ENCODE data around the gene GRN.

The GRN gene

DNA sequence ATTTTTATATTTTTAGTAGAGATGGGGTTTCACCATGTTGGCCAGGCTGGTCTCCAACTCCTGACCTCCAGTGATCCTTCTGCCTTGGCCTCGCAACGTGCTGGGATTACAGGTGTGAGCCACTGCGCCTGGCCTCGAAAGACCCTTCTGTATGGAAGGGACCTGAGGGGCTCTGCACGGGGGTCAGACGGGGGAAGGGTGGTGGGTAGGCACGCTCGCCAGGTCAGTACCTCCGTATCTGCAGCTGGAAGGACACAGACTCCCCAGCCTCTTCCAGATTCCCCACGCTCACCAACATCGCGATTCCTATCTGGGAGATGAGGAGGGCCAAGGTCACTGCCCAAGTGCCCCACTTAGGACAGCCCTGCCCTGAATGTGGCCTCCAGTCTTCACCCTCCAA is 31.7 kb downstream of the GRN start:
- Histone ChIP-seq H4K8ac (ENCODE audit: low read depth, low read length) (no peak overlapping the region), H3K9me3 (ENCODE audit: insufficient read depth, low read depth, low read length) (peaks cover 3% of the 10 kb centered on the region), H3K23ac (ENCODE audit: low read length) (no peak overlapping the region), H3K79me2 (ENCODE audit: control insufficient read depth, insufficient read depth, low read length, poor library complexity) (peaks cover 2% of the 10 kb centered on the region), H3K36me3 (ENCODE audit: control insufficient read depth in 1 of 2, insufficient read depth in 2 of 2, low read length in 2 of 2) (no peaks in the 10 kb centered on the region), H3K18ac (ENCODE audit: low read length) (no peak overlapping the region), H4K12ac (ENCODE audit: low read depth, low read length) (no peak overlapping the region), H2BK120ac (ENCODE audit: insufficient read depth, low read length, poor library complexity) (no peak overlapping the region), H3K9ac (ENCODE audit: low read length) (no peak overlapping the region), H2AK5ac (ENCODE audit: low read length) (no peak overlapping the region), H3K4ac (ENCODE audit: low read depth, low read length) (no peak overlapping the region), H3K4me1 (ENCODE audit: control insufficient read depth in 1 of 2, insufficient read depth in 2 of 2, low read length in 2 of 2) (peaks cover 10 to 12% of the 10 kb centered on the region in 2 experiments), H2BK12ac (ENCODE audit: low read length) (no peak overlapping the region), H3K27ac (ENCODE audit: low read depth, low read length) (no peak overlapping the region), H3K4me2 (ENCODE audit: low read length) (no peak overlapping the region), H3K79me1 (ENCODE audit: low read length) (no peaks in the 10 kb centered on the region), H2BK5ac (ENCODE audit: low read depth, low read length, poor library complexity) (no peak overlapping the region), H3K27me3 (ENCODE audit: insufficient read depth, low read length) (no peaks in the 10 kb centered on the region), H3K14ac (ENCODE audit: low read length) (no peak overlapping the region), H3K4me3 (ENCODE audit: low read depth, low read length) (no peak overlapping the region), H2AFZ (ENCODE audit: insufficient read depth, low read length, poor library complexity) (no peak overlapping the region), H4K91ac (ENCODE audit: low read depth, low read length) (no peak overlapping the region)
- WGBS (ENCODE audit: extremely low coverage, insufficient coverage, insufficient read length), result no CpG with 5 or more reads among the region's 12 CpGs
- no peak for DNase-seq

- Histone ChIP-seq H3K36me3 (ENCODE audit: control insufficient read depth in 1 of 2, insufficient read depth in 2 of 2, low read length in 2 of 2) (no peaks in the 10 kb centered on the region), H4K8ac (ENCODE audit: low read depth, low read length) (no peak overlapping the region), H3K9me3 (ENCODE audit: insufficient read depth, low read depth, low read length) (peaks cover 3% of the 10 kb centered on the region), H3K14ac (ENCODE audit: low read length) (no peak overlapping the region), H3K27me3 (ENCODE audit: insufficient read depth, low read length) (no peaks in the 10 kb centered on the region), H3K4me2 (ENCODE audit: low read length) (no peak overlapping the region), H2AFZ (ENCODE audit: insufficient read depth, low read length, poor library complexity) (no peak overlapping the region), H3K18ac (ENCODE audit: low read length) (no peak overlapping the region), H2BK5ac (ENCODE audit: low read depth, low read length, poor library complexity) (no peak overlapping the region), H3K79me1 (ENCODE audit: low read length) (no peaks in the 10 kb centered on the region), H3K9ac (ENCODE audit: low read length) (no peak overlapping the region), H3K27ac (ENCODE audit: low read depth, low read length) (no peak overlapping the region), H2AK5ac (ENCODE audit: low read length) (no peak overlapping the region), H3K4me1 (ENCODE audit: control insufficient read depth in 1 of 2, insufficient read depth in 2 of 2, low read length in 2 of 2) (peaks cover 10 to 12% of the 10 kb centered on the region in 2 experiments), H4K91ac (ENCODE audit: low read depth, low read length) (no peak overlapping the region), H3K79me2 (ENCODE audit: control insufficient read depth, insufficient read depth, low read length, poor library complexity) (peaks cover 2% of the 10 kb centered on the region), H2BK120ac (ENCODE audit: insufficient read depth, low read length, poor library complexity) (no peak overlapping the region), H3K4me3 (ENCODE audit: low read depth, low read length) (no peak overlapping the region), H2BK12ac (ENCODE audit: low read length) (no peak overlapping the region), H4K12ac (ENCODE audit: low read depth, low read length) (no peak overlapping the region), H3K23ac (ENCODE audit: low read length) (no peak overlapping the region), H3K4ac (ENCODE audit: low read depth, low read length) (no peak overlapping the region)
- DNase-seq, result no peak
- WGBS (ENCODE audit: extremely low coverage, insufficient coverage, insufficient read length), result no CpG with 5 or more reads among the region's 14 CpGs
Observed at GRCh38 chr17:44378171-44378705, 33.1 kb downstream of the GRN start.

GRCh38 chr17:44379887-44380286 is 34.8 kb downstream of the GRN start:
- Histone ChIP-seq H3K23ac (ENCODE audit: low read length) (no peak overlapping the region), H2BK120ac (ENCODE audit: insufficient read depth, low read length, poor library complexity) (no peak overlapping the region), H4K91ac (ENCODE audit: low read depth, low read length) (no peak overlapping the region), H3K14ac (ENCODE audit: low read length) (no peak overlapping the region), H3K79me2 (ENCODE audit: control insufficient read depth, insufficient read depth, low read length, poor library complexity) (no peaks in the 10 kb centered on the region), H3K4me3 (ENCODE audit: low read depth, low read length) (no peak overlapping the region), H2BK5ac (ENCODE audit: low read depth, low read length, poor library complexity) (no peak overlapping the region), H3K4ac (ENCODE audit: low read depth, low read length) (no peak overlapping the region), H3K27ac (ENCODE audit: low read depth, low read length) (no peak overlapping the region), H3K79me1 (ENCODE audit: low read length) (no peaks in the 10 kb centered on the region), H3K9ac (ENCODE audit: low read length) (no peak overlapping the region), H3K4me2 (ENCODE audit: low read length) (no peak overlapping the region), H3K4me1 (ENCODE audit: control insufficient read depth in 1 of 2, insufficient read depth in 2 of 2, low read length in 2 of 2) (peaks cover 9 to 12% of the 10 kb centered on the region in 2 experiments), H3K36me3 (ENCODE audit: control insufficient read depth in 1 of 2, insufficient read depth in 2 of 2, low read length in 2 of 2) (no peaks in the 10 kb centered on the region), H2BK12ac (ENCODE audit: low read length) (no peak overlapping the region), H3K27me3 (ENCODE audit: insufficient read depth, low read length) (peaks cover 14% of the 10 kb centered on the region), H4K12ac (ENCODE audit: low read depth, low read length) (no peak overlapping the region), H3K9me3 (ENCODE audit: insufficient read depth, low read depth, low read length) (peaks cover 10% of the 10 kb centered on the region), H3K18ac (ENCODE audit: low read length) (no peak overlapping the region), H2AK5ac (ENCODE audit: low read length) (no peak overlapping the region), H4K8ac (ENCODE audit: low read depth, low read length) (no peak overlapping the region), H2AFZ (ENCODE audit: insufficient read depth, low read length, poor library complexity) (no peak overlapping the region)
- no peak for DNase-seq
- WGBS (ENCODE audit: extremely low coverage, insufficient coverage, insufficient read length), result no CpG with 5 or more reads among the region's 10 CpGs

DNA sequence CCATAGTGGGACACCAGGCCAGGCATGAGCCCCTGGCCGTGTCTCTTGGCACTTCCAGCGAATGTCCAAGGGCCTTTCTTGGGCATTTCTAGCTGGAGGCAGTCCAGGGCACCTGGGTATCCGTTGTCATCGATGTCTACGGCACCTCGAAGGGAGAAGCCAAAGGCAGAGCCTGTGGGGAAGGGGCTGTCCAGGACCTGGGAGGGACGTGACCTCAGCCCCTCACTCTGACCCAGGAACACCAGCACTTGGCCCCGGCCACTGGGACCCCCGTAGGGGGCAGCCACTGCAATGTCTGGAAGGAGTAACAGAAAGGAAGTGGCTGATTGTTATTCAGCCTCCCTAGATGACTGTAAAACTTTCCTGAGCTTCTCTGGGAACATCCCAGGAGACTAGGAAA is 35.7 kb downstream of the GRN start:
- Histone ChIP-seq H3K4me2 (ENCODE audit: low read length) (no peak overlapping the region), H2BK5ac (ENCODE audit: low read depth, low read length, poor library complexity) (no peak overlapping the region), H3K9ac (ENCODE audit: low read length) (no peak overlapping the region), H3K79me1 (ENCODE audit: low read length) (peaks cover 2% of the 10 kb centered on the region), H2AK5ac (ENCODE audit: low read length) (no peak overlapping the region), H3K9me3 (ENCODE audit: insufficient read depth, low read depth, low read length) (peaks cover 10% of the 10 kb centered on the region), H2BK120ac (ENCODE audit: insufficient read depth, low read length, poor library complexity) (no peak overlapping the region), H3K4ac (ENCODE audit: low read depth, low read length) (no peak overlapping the region), H4K91ac (ENCODE audit: low read depth, low read length) (no peak overlapping the region), H3K27ac (ENCODE audit: low read depth, low read length) (no peak overlapping the region), H3K4me1 (ENCODE audit: control insufficient read depth in 1 of 2, insufficient read depth in 2 of 2, low read length in 2 of 2) (peaks cover 7 to 16% of the 10 kb centered on the region in 2 experiments), H3K79me2 (ENCODE audit: control insufficient read depth, insufficient read depth, low read length, poor library complexity) (no peaks in the 10 kb centered on the region), H4K12ac (ENCODE audit: low read depth, low read length) (no peak overlapping the region), H3K4me3 (ENCODE audit: low read depth, low read length) (no peak overlapping the region), H3K18ac (ENCODE audit: low read length) (no peak overlapping the region), H2BK12ac (ENCODE audit: low read length) (no peak overlapping the region), H3K14ac (ENCODE audit: low read length) (no peak overlapping the region), H3K36me3 (ENCODE audit: control insufficient read depth in 1 of 2, insufficient read depth in 2 of 2, low read length in 2 of 2) (no peaks in the 10 kb centered on the region), H3K27me3 (ENCODE audit: insufficient read depth, low read length) (peaks cover 19% of the 10 kb centered on the region), H2AFZ (ENCODE audit: insufficient read depth, low read length, poor library complexity) (no peak overlapping the region), H4K8ac (ENCODE audit: low read depth, low read length) (no peak overlapping the region), H3K23ac (ENCODE audit: low read length) (no peak overlapping the region)
- no peak for DNase-seq
- no CpG with 5 or more reads among the region's 9 CpGs for WGBS (ENCODE audit: extremely low coverage, insufficient coverage, insufficient read length)
